VCaP (cell line): ENCODE results near the gene SDC3.

ENCODE experiments used
- H3K27ac ChIP-seq: fragments of 450-650 bp; 2 replicates; pipeline ENCODE4 v1.5.1; 2017
- CTCF ChIP-seq: fragments of 450-650 bp; conservative IDR thresholded peaks from 2 replicates; pipeline ENCODE4 v1.5.1; 2017; ENCODE audit warnings: mild to moderate bottlenecking, moderate library complexity

SDC3 gene

GRCh38 chr1:30850607-30851006 is 58.0 kb downstream of the SDC3 start:
- no peak overlapping the region for H3K27ac ChIP-seq
- TF ChIP-seq CTCF: no peak

- no peak overlapping the region for H3K27ac ChIP-seq
- no peak for TF ChIP-seq CTCF
These were observed 60.4 kb downstream of the SDC3 start for GRCh38 chr1:30848130-30848529.

- TF ChIP-seq CTCF: no peak
- H3K27ac ChIP-seq: no peak overlapping the region
These were observed 61.1 kb downstream of the SDC3 start for GRCh38 chr1:30847358-30847972.

GRCh38 chr1:30846587-30846986 is 62.0 kb downstream of the SDC3 start:
- no peak overlapping the region for H3K27ac ChIP-seq
- TF ChIP-seq CTCF: no peak

GRCh38 chr1:30845904-30846290 is 62.7 kb downstream of the SDC3 start:
- no peak overlapping the region for H3K27ac ChIP-seq

GRCh38 chr1:30845237-30845903 is 63.2 kb downstream of the SDC3 start:
- no peak for TF ChIP-seq CTCF
- H3K27ac ChIP-seq: no peak overlapping the region

More at GRCh38 chr1:30845904-30846290, 62.7 kb downstream of the SDC3 start:
- TF ChIP-seq CTCF: no peak

- no peak for TF ChIP-seq CTCF
- H3K27ac ChIP-seq: no peak overlapping the region
These were observed 63.9 kb downstream of the SDC3 start for GRCh38 chr1:30844631-30845030.
